WERI-Rb-1 (cell line): ENCODE data around the gene HSPB1.
A peak's percentile ranks its signal among the peaks of the same experiment; 100 is the strongest.

Experiments used
- DNase-seq: peaks from one replicate; pipeline ENCODE4 v3.0.0-alpha.2; 2020
- H3K27ac ChIP-seq: fragments of 250-450 bp; sonication (Bioruptor Pico); 2 replicates; pipeline ENCODE4 v1.5.1; 2020; ENCODE audit warnings: mild to moderate bottlenecking, moderate library complexity
- H3K27me3 ChIP-seq: fragments of 250-450 bp; sonication (Bioruptor Pico); 2 replicates; pipeline ENCODE4 v1.5.1; 2021; ENCODE audit warnings: mild to moderate bottlenecking, low read depth, moderate library complexity; ENCODE audit not compliant: insufficient read depth, severe bottlenecking
- H3K36me3 ChIP-seq: fragments of 250-450 bp; sonication (Bioruptor Pico); 2 replicates; pipeline ENCODE4 v1.5.1; 2020; ENCODE audit warnings: mild to moderate bottlenecking, moderate library complexity
- H3K4me3 ChIP-seq: 2 replicates; pipeline ENCODE4 v1.5.1; 2011; ENCODE audit warnings: low read depth, mild to moderate bottlenecking, control low read depth, low read length
- H3K9me3 ChIP-seq: fragments of 250-450 bp; sonication (Bioruptor Pico); 2 replicates; pipeline ENCODE4 v1.5.1; 2021; ENCODE audit warnings: mild to moderate bottlenecking, moderate library complexity; ENCODE audit not compliant: severe bottlenecking
- CTCF ChIP-seq: IDR thresholded peaks from 2 replicates; pipeline ENCODE4 v1.5.1; 2011; ENCODE audit warnings: low read depth, mild to moderate bottlenecking, control low read depth, inconsistent platforms, low read length

The HSPB1 gene

DNA sequence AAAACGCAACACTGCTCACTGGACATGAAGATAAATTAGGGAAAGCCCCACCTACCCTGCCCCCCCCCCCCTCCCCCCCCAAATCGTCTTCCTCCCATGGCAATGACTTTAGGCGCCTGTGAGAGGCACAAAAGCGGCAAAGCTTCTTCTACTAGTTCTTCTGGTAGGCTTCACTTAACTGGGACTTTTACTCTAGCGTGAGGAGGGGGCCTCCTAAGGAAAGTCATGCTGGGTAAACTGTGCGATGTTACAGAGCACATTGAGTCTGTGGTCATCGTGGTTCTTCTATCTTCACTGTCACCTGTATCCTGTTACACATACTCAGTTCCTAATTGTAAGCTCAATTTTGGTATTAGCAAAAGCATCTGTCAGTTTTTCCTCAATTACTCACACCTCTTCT is 25.1 kb downstream of the HSPB1 start:
- Histone ChIP-seq H3K27me3 (no peaks in the 10 kb centered on the region), H3K27ac (no peak overlapping the region), H3K9me3 (no peaks in the 10 kb centered on the region), H3K36me3 (peaks cover 79% of the 10 kb centered on the region), H3K4me3 (no peak overlapping the region)
- DNase-seq, result no peak
- no peak for TF ChIP-seq CTCF

DNA sequence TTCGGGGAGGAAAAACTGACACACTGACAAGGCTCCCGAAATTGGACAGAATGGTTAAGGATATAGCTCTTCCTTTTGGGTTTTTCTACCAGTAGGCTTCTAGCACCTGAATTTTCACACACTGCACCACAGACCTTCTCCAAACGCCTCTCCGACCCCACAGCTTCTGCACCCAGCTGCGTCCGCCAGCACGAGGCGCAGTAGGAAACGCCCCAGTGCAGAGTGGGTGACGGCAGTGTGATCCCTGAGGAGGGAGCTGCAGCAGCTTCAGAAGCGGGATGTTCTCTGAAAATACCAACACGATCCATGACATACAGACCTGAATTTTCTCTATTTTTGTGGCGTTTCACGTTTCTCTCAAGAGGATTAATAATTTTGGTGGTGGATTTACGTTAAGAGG is 25.9 kb downstream of the HSPB1 start:
- Histone ChIP-seq H3K9me3 (no peaks in the 10 kb centered on the region), H3K4me3 (no peak overlapping the region), H3K36me3 (peaks cover 87% of the 10 kb centered on the region), H3K27ac (no peak overlapping the region), H3K27me3 (no peaks in the 10 kb centered on the region)
- DNase-seq, result no peak
- no peak for TF ChIP-seq CTCF

GRCh38 chr7:76329479-76329878 is 27.0 kb downstream of the HSPB1 start:
- no peaks in the 10 kb centered on the region for H3K9me3 ChIP-seq
- no peak for TF ChIP-seq CTCF
- no peak overlapping the region for H3K4me3 ChIP-seq
- no peak for DNase-seq
- no peak overlapping the region for H3K27ac ChIP-seq
- peaks cover 87% of the 10 kb centered on the region for H3K36me3 ChIP-seq
- H3K27me3 ChIP-seq, result no peaks in the 10 kb centered on the region

GRCh38 chr7:76330261-76330660 is 27.8 kb downstream of the HSPB1 start:
- peaks cover 84% of the 10 kb centered on the region for H3K36me3 ChIP-seq
- H3K27me3 ChIP-seq, result no peaks in the 10 kb centered on the region
- no peak overlapping the region for H3K4me3 ChIP-seq
- no peak for TF ChIP-seq CTCF
- no peak for DNase-seq
- H3K9me3 ChIP-seq, result no peaks in the 10 kb centered on the region
- no peak overlapping the region for H3K27ac ChIP-seq

- DNase-seq, result no peak
- no peaks in the 10 kb centered on the region for H3K9me3 ChIP-seq
- no peaks in the 10 kb centered on the region for H3K27me3 ChIP-seq
- peak; percentile 21; the same call in 1 of the 2 replicates for TF ChIP-seq CTCF
- no peak overlapping the region for H3K27ac ChIP-seq
- no peak overlapping the region for H3K4me3 ChIP-seq
- peaks cover 84% of the 10 kb centered on the region for H3K36me3 ChIP-seq
These were observed 28.2 kb downstream of the HSPB1 start for GRCh38 chr7:76330673-76331072.

DNA sequence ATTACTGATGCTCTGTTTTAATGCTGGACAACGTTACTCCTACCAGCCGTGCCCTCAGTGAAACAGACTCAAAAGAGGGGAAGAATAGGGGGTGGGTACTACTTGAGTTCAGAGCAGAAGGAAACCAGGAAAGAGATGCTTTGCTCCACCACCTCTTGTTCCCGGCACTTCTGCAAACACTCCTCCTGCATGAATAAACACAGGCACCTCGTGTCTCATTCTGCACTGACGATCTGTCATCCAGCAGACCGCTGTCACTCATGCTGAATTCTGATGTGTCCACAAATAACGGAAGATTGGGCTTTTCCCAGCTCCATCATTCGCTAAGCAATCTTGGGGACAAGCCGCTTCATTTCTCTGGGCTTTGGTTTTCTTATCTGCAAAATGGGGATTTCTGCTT is 29.6 kb downstream of the HSPB1 start:
- no peak for DNase-seq
- H3K4me3 ChIP-seq, result no peak overlapping the region
- H3K36me3 ChIP-seq, result peaks cover 79% of the 10 kb centered on the region
- no peaks in the 10 kb centered on the region for H3K9me3 ChIP-seq
- H3K27ac ChIP-seq, result no peak overlapping the region
- no peaks in the 10 kb centered on the region for H3K27me3 ChIP-seq
- TF ChIP-seq CTCF, result no peak
